ENCODE measurements around the gene KLHDC8B.

The KLHDC8B gene

GRCh38 chr3:49175530-49175929 is 4.1 kb downstream of the KLHDC8B start:
- TF ChIP-seq CTCF (IDR thresholded peaks at IDR 0.05), result no peak

GRCh38 chr3:49177073-49177472 is 5.7 kb downstream of the KLHDC8B start:
- Histone ChIP-seq H3K4me1 (ENCODE audit: control insufficient read depth in 1 of 2, insufficient read depth in 1 of 2, low read depth in 1 of 2, low read length in 1 of 2) (peaks cover under 1% of the 10 kb centered on the region in 2 experiments), H3K27ac (no peak overlapping the region), H3K9me3 (no peaks in the 10 kb centered on the region), H3K36me3 (no peaks in the 10 kb centered on the region), H3K4me3 (ENCODE audit: low read depth in 1 of 2, low read length in 1 of 2) (no peak overlapping the region), H3K27me3 (peaks cover 9% of the 10 kb centered on the region)
- TF ChIP-seq CTCF (IDR thresholded peaks at IDR 0.05), result no peak

More at GRCh38 chr3:49175530-49175929, 4.1 kb downstream of the KLHDC8B start:
- Histone ChIP-seq H3K36me3 (no peaks in the 10 kb centered on the region), H3K27me3 (no peaks in the 10 kb centered on the region), H3K4me1 (ENCODE audit: control insufficient read depth in 1 of 2, insufficient read depth in 1 of 2, low read depth in 1 of 2, low read length in 1 of 2) (peaks cover 8 to 10% of the 10 kb centered on the region in 2 experiments), H3K27ac (no peak overlapping the region), H3K9me3 (no peaks in the 10 kb centered on the region), H3K4me3 (ENCODE audit: low read depth in 1 of 2, low read length in 1 of 2) (no peak overlapping the region)

GRCh38 chr3:49180116-49180515 is 8.7 kb downstream of the KLHDC8B start:
- no peak for TF ChIP-seq CTCF (IDR thresholded peaks at IDR 0.05)
- Histone ChIP-seq H3K36me3 (no peaks in the 10 kb centered on the region), H3K27ac (no peak overlapping the region), H3K9me3 (no peaks in the 10 kb centered on the region), H3K27me3 (peaks cover 11% of the 10 kb centered on the region), H3K4me1 (ENCODE audit: control insufficient read depth in 1 of 2, insufficient read depth in 1 of 2, low read depth in 1 of 2, low read length in 1 of 2) (no peaks in the 10 kb centered on the region), H3K4me3 (ENCODE audit: low read depth in 1 of 2, low read length in 1 of 2) (no peak overlapping the region)

- peaks cover 11% of the 10 kb centered on the region for H3K27me3 ChIP-seq
- no peaks in the 10 kb centered on the region for H3K9me3 ChIP-seq
- H3K4me3 ChIP-seq (ENCODE audit: low read depth in 1 of 2, low read length in 1 of 2), result no peak overlapping the region
- no peaks in the 10 kb centered on the region for H3K4me1 ChIP-seq (ENCODE audit: control insufficient read depth in 1 of 2, insufficient read depth in 1 of 2, low read depth in 1 of 2, low read length in 1 of 2)
- TF ChIP-seq CTCF (IDR thresholded peaks at IDR 0.05), result no peak
- H3K27ac ChIP-seq, result no peak overlapping the region
- no peaks in the 10 kb centered on the region for H3K36me3 ChIP-seq
These were observed 10.0 kb downstream of the KLHDC8B start for GRCh38 chr3:49181351-49181750.

GRCh38 chr3:49182682-49183081 is 11.3 kb downstream of the KLHDC8B start:
- Histone ChIP-seq H3K36me3 (no peaks in the 10 kb centered on the region), H3K27me3 (peaks cover 11% of the 10 kb centered on the region), H3K9me3 (no peaks in the 10 kb centered on the region), H3K27ac (no peak overlapping the region), H3K4me3 (ENCODE audit: low read depth in 1 of 2, low read length in 1 of 2) (no peak overlapping the region), H3K4me1 (ENCODE audit: control insufficient read depth in 1 of 2, insufficient read depth in 1 of 2, low read depth in 1 of 2, low read length in 1 of 2) (no peaks in the 10 kb centered on the region)
- no peak for TF ChIP-seq CTCF (IDR thresholded peaks at IDR 0.05)

GRCh38 chr3:49183873-49184272 is 12.5 kb downstream of the KLHDC8B start:
- H3K4me3 ChIP-seq (ENCODE audit: low read depth in 1 of 2, low read length in 1 of 2), result no peak overlapping the region
- H3K9me3 ChIP-seq, result no peaks in the 10 kb centered on the region
- H3K27ac ChIP-seq, result no peak overlapping the region
- TF ChIP-seq CTCF (IDR thresholded peaks at IDR 0.05), result no peak
- H3K36me3 ChIP-seq, result no peaks in the 10 kb centered on the region
- H3K4me1 ChIP-seq (ENCODE audit: control insufficient read depth in 1 of 2, insufficient read depth in 1 of 2, low read depth in 1 of 2, low read length in 1 of 2), result no peaks in the 10 kb centered on the region
- H3K27me3 ChIP-seq, result peaks cover 11% of the 10 kb centered on the region
